ENCODE data around the gene PYDC1. TPM values are rescaled to one million over a fixed set of nuclear protein-coding genes. Genes with fewer than 3 reads are reported as not detected.

The PYDC1 gene
- total and polyA plus RNA-seq, 2 experiments from 2014 or later = 1.8 TPM; not detected in 1

DNA sequence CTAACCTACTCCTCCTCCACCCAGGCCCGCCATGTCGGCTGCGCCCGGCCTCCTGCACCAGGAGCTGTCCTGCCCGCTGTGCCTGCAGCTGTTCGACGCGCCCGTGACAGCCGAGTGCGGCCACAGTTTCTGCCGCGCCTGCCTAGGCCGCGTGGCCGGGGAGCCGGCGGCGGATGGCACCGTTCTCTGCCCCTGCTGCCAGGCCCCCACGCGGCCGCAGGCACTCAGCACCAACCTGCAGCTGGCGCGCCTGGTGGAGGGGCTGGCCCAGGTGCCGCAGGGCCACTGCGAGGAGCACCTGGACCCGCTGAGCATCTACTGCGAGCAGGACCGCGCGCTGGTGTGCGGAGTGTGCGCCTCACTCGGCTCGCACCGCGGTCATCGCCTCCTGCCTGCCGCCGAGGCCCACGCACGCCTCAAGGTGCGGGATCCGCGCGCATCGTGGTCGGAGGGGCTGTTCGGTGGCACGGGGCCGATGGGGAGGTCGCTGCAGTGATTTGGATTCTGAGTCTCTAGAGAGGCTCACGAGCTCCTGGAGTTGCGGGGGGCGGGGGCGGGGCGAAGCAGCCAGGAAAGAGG is 2.1 kb downstream of the PYDC1 start:
- ATAC-seq = peak; percentile 60
- H3K27me3 Mint-ChIP-seq (ENCODE audit: insufficient read depth, low read depth, poor library complexity) = peaks cover 45% of the 10 kb centered on the region
- peaks cover 45% of the 10 kb centered on the region for H3K27me3 ChIP-seq (ENCODE audit: insufficient read depth)

DNA sequence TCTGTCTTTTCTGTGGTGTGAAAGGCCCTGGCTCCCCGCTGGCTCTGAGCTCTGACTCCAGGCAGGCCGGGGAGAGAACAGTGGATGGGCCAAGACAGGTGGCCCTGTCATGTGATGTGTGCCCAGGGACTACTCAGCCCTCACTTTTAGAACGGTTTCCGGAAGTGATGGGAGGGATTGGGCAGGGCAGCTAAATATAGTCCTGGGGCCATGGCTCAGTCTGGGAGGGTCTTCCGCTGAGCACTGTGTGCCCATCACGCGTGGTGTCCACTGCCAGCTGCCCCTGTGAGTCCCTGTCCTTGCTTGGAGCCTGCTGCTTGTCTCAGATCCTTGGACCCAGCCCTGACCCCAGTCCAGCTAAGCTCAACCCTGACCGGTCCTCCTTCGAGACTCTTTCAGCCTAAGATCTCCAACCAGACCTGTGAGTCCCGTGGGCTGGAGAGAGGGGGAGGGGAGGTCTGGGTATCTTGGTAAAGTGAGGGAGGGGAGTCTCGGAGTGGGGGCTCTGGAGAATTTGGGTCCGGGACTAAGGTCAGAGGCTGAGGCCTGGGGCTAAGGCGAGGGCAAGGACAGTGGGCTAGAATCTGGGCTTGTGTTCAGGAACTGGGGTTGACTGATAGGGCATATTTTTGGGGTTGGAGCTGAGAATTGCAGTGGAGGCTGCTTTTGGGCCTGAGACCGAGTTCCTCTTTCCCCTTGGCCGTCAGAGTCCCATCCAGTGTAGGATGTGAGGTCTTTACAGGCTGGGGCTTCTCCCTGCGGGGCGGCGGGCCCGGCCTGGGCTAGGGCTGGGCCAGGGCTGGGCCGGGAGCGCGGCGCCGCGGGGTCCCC is 2.8 kb downstream of the PYDC1 start, which contains the start of gene TRIM72:
TRIM72 (plus strand) TSS at position 243 of the 831 bp plus-strand sequence. CDS start 620 bp downstream, outside the sequence.
- H4K20me1 ChIP-seq (replicated peaks; ENCODE audit: insufficient read depth) = no peaks in the 10 kb centered on the region
- H3K4me1 Mint-ChIP-seq = peaks cover 29% of the 10 kb centered on the region
- H3K4me2 ChIP-seq = peak within 1 kb of the TSS; percentile 93
- H3K4me3 Mint-ChIP-seq = peak within 1 kb of the TSS; percentile 75
- no peak within 1 kb of the TSS for H3K27ac Mint-ChIP-seq
- no peaks in the 10 kb centered on the region for H3K9me2 ChIP-seq (ENCODE audit: insufficient read depth)
- no peaks in the 10 kb centered on the region; the same call in 2 of the 3 replicates for H3K36me3 Mint-ChIP-seq (ENCODE audit: low read depth)
- H3F3A ChIP-seq (replicated peaks; ENCODE audit: low read depth) = no peaks in the 10 kb centered on the region
- H3K27me3 ChIP-seq (ENCODE audit: insufficient read depth) = peaks cover 45% of the 10 kb centered on the region
- H3K9me3 Mint-ChIP-seq = no peaks in the 10 kb centered on the region; the same call in 2 of the 3 replicates
- H3K79me2 ChIP-seq (replicated peaks; ENCODE audit: insufficient read depth) = no peaks in the 10 kb centered on the region
- H3K27me3 Mint-ChIP-seq (ENCODE audit: insufficient read depth, low read depth, poor library complexity) = peaks cover 45% of the 10 kb centered on the region
- H3K4me3 ChIP-seq = peak within 1 kb of the TSS; percentile 77
- ATAC-seq = peak; percentile 63
- peak within 1 kb of the TSS; percentile 86 for H2AFZ ChIP-seq
- no peaks in the 10 kb centered on the region for H3K36me3 ChIP-seq (ENCODE audit: insufficient read depth)
- peaks cover 15% of the 10 kb centered on the region for H3K4me1 ChIP-seq (ENCODE audit: insufficient read depth)
- no peak within 1 kb of the TSS for H3K27ac ChIP-seq (ENCODE audit: low read depth)
- no peak for DNase-seq (ENCODE audit: low spot score)
- TF ChIP-seq POLR2AphosphoS5 (IDR thresholded peaks at IDR 0.05; ENCODE audit: low read depth) (no peak), STAT1 (IDR thresholded peaks at IDR 0.05; ENCODE audit: unreplicated experiment) (no peak), JUNB (IDR thresholded peaks at IDR 0.05; ENCODE audit: unreplicated experiment) (no peak), EZH2phosphoT487 (IDR thresholded peaks at IDR 0.05; ENCODE audit: unreplicated experiment) (no peak), NANOG (IDR thresholded peaks at IDR 0.05; ENCODE audit: borderline replicate concordance) (no peak), EZH2 (IDR thresholded peaks at IDR 0.05; ENCODE audit: low read depth, unreplicated experiment) (no peak), CREB1 (CRISPR knock-in tag; IDR thresholded peaks at IDR 0.05; ENCODE audit: low read depth) (no peak), ZNF331 (CRISPR knock-in tag; IDR thresholded peaks at IDR 0.05; ENCODE audit: low read depth) (no peak)
- TF ChIP-seq, protein P1, sequence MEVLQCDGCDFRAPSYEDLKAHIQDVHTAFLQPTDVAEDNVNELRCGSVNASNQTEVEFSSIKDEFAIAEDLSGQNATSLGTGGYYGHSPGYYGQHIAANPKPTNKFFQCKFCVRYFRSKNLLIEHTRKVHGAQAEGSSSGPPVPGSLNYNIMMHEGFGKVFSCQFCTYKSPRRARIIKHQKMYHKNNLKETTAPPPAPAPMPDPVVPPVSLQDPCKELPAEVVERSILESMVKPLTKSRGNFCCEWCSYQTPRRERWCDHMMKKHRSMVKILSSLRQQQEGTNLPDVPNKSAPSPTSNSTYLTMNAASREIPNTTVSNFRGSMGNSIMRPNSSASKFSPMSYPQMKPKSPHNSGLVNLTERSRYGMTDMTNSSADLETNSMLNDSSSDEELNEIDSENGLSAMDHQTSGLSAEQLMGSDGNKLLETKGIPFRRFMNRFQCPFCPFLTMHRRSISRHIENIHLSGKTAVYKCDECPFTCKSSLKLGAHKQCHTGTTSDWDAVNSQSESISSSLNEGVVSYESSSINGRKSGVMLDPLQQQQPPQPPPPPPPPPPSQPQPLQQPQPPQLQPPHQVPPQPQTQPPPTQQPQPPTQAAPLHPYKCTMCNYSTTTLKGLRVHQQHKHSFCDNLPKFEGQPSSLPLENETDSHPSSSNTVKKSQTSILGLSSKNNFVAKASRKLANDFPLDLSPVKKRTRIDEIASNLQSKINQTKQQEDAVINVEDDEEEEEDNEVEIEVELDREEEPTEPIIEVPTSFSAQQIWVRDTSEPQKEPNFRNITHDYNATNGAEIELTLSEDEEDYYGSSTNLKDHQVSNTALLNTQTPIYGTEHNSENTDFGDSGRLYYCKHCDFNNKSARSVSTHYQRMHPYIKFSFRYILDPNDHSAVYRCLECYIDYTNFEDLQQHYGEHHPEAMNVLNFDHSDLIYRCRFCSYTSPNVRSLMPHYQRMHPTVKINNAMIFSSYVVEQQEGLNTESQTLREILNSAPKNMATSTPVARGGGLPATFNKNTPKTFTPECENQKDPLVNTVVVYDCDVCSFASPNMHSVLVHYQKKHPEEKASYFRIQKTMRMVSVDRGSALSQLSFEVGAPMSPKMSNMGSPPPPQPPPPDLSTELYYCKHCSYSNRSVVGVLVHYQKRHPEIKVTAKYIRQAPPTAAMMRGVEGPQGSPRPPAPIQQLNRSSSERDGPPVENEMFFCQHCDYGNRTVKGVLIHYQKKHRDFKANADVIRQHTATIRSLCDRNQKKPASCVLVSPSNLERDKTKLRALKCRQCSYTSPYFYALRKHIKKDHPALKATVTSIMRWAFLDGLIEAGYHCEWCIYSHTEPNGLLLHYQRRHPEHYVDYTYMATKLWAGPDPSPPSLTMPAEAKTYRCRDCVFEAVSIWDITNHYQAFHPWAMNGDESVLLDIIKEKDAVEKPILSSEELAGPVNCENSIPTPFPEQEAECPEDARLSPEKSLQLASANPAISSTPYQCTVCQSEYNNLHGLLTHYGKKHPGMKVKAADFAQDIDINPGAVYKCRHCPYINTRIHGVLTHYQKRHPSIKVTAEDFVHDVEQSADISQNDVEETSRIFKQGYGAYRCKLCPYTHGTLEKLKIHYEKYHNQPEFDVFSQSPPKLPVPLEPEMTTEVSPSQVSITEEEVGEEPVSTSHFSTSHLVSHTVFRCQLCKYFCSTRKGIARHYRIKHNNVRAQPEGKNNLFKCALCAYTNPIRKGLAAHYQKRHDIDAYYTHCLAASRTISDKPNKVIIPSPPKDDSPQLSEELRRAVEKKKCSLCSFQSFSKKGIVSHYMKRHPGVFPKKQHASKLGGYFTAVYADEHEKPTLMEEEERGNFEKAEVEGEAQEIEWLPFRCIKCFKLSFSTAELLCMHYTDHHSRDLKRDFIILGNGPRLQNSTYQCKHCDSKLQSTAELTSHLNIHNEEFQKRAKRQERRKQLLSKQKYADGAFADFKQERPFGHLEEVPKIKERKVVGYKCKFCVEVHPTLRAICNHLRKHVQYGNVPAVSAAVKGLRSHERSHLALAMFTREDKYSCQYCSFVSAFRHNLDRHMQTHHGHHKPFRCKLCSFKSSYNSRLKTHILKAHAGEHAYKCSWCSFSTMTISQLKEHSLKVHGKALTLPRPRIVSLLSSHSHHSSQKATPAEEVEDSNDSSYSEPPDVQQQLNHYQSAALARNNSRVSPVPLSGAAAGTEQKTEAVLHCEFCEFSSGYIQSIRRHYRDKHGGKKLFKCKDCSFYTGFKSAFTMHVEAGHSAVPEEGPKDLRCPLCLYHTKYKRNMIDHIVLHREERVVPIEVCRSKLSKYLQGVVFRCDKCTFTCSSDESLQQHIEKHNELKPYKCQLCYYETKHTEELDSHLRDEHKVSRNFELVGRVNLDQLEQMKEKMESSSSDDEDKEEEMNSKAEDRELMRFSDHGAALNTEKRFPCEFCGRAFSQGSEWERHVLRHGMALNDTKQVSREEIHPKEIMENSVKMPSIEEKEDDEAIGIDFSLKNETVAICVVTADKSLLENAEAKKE (CRISPR knock-in tag; IDR thresholded peaks at IDR 0.05) = no peak
- TF ChIP-seq, protein P2, sequence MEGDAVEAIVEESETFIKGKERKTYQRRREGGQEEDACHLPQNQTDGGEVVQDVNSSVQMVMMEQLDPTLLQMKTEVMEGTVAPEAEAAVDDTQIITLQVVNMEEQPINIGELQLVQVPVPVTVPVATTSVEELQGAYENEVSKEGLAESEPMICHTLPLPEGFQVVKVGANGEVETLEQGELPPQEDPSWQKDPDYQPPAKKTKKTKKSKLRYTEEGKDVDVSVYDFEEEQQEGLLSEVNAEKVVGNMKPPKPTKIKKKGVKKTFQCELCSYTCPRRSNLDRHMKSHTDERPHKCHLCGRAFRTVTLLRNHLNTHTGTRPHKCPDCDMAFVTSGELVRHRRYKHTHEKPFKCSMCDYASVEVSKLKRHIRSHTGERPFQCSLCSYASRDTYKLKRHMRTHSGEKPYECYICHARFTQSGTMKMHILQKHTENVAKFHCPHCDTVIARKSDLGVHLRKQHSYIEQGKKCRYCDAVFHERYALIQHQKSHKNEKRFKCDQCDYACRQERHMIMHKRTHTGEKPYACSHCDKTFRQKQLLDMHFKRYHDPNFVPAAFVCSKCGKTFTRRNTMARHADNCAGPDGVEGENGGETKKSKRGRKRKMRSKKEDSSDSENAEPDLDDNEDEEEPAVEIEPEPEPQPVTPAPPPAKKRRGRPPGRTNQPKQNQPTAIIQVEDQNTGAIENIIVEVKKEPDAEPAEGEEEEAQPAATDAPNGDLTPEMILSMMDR (conservative IDR thresholded peaks at IDR 0.05; ENCODE audit: low read depth in 2 of 2) = no peak
- TF ChIP-seq, protein P3, sequence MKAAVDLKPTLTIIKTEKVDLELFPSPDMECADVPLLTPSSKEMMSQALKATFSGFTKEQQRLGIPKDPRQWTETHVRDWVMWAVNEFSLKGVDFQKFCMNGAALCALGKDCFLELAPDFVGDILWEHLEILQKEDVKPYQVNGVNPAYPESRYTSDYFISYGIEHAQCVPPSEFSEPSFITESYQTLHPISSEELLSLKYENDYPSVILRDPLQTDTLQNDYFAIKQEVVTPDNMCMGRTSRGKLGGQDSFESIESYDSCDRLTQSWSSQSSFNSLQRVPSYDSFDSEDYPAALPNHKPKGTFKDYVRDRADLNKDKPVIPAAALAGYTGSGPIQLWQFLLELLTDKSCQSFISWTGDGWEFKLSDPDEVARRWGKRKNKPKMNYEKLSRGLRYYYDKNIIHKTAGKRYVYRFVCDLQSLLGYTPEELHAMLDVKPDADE (IDR thresholded peaks at IDR 0.05) = no peak

More for the DNA sequence above, 2.1 kb downstream of the PYDC1 start:
- Mint-ChIP-seq H3K36me3 (ENCODE audit: low read depth) (no peaks in the 10 kb centered on the region; the same call in 2 of the 3 replicates), H3K27ac (no peak overlapping the region), H3K4me3 (peak overlapping the region; percentile 75), H3K9me3 (no peaks in the 10 kb centered on the region; the same call in 2 of the 3 replicates), H3K4me1 (peaks cover 29% of the 10 kb centered on the region)
- Histone ChIP-seq H4K20me1 (replicated peaks; ENCODE audit: insufficient read depth) (no peaks in the 10 kb centered on the region), H3K27ac (ENCODE audit: low read depth) (no peak overlapping the region), H3K4me1 (ENCODE audit: insufficient read depth) (peaks cover 15% of the 10 kb centered on the region), H3F3A (replicated peaks; ENCODE audit: low read depth) (no peaks in the 10 kb centered on the region), H3K79me2 (replicated peaks; ENCODE audit: insufficient read depth) (no peaks in the 10 kb centered on the region), H2AFZ (peak overlapping the region; percentile 86), H3K4me2 (peak overlapping the region; percentile 93), H3K4me3 (peak overlapping the region; percentile 77), H3K36me3 (ENCODE audit: insufficient read depth) (no peaks in the 10 kb centered on the region), H3K9me2 (ENCODE audit: insufficient read depth) (no peaks in the 10 kb centered on the region)
- TF ChIP-seq POLR2AphosphoS5 (IDR thresholded peaks at IDR 0.05; ENCODE audit: low read depth) = peak; percentile 60; the same call in 1 of the 2 replicates
- no peak for TF ChIP-seq EZH2phosphoT487 (IDR thresholded peaks at IDR 0.05; ENCODE audit: unreplicated experiment)
- DNase-seq (ENCODE audit: low spot score) = peak; percentile 61
